Ovary (tissue), 9 donors: ENCODE data around the gene ALOXE3. TPM values are rescaled to one million over a fixed set of nuclear protein-coding genes. Genes with fewer than 3 reads are reported as not detected.

ENCODE experiments used
- DNase-seq, 5 donors: peaks; one replicate each; pipeline ENCODE4 v3.0.0-alpha.2; 2019 to 2020
- H3K27ac ChIP-seq, 2 donors: fragments of 200-600 bp; one replicate each; pipeline versions ENCODE4 v1.5.1 to v1.8.0; 2019 to 2022
- H3K27me3 ChIP-seq: fragments of 200-600 bp; one replicate; pipeline ENCODE4 v1.8.0; 2022
- H3K36me3 ChIP-seq: fragments of 200-600 bp; sonication (generic); one replicate; pipeline ENCODE4 v1.5.1; 2019
- H3K4me1 ChIP-seq: one replicate; pipeline ENCODE4 v1.8.1; 2013; ENCODE audit warnings: mild to moderate bottlenecking, moderate library complexity; ENCODE audit not compliant: insufficient read depth
- H3K4me3 ChIP-seq: fragments of 200-600 bp; sonication (generic); one replicate; pipeline ENCODE4 v1.5.1; 2017
- H3K9me3 ChIP-seq, 2 donors: fragments of 200-600 bp in 1 of 2; sonication (generic) in 1 of 2; one replicate each; pipeline versions ENCODE4 v1.5.1 to v1.8.1; 2013 to 2019; ENCODE audit warnings: mild to moderate bottlenecking in 1 of 2, moderate library complexity in 1 of 2
- EP300 ChIP-seq: sonication (generic); formaldehyde crosslinking; IDR thresholded peaks from one replicate; pipeline ENCODE4 v1.6.1; 2017; ENCODE audit warnings: antibody characterized with exemption
- POLR2A ChIP-seq: fragments of 450-650 bp; IDR thresholded peaks from one replicate; pipeline ENCODE4 v1.6.1; 2017; ENCODE audit warnings: antibody characterized with exemption, mild to moderate bottlenecking, moderate library complexity
- WGBS, 3 donors: extraction: QIAGEN DNeasy Blood & Tissue Kit in 1 of 3; methylation state at CpG; one replicate each; pipeline versions ENCODE4 v1.1.5 to v1.1.7; 2013 to 2017; 5-methylcytosine and 5-hydroxymethylcytosine counted together
- intact Hi-C, 4 donors: fragments of 100-400 bp; cut with DNase I; formaldehyde crosslinking; loops; one replicate each; pipeline versions ENCODE4 v1.11.0 to v1.15.1; 2022 to 2023
- polyA plus RNA-seq, 2 donors: library from polyadenylated mRNA; stranded (reverse); fragments of 200-250 nt in 1 of 2; fragments of 350-450 nt in 1 of 2; fragmentation: Illumina TruSeq in 1 of 2; extraction: RNeasy Lipid Tissue Mini Kit (QIAGEN cat#74804) in 1 of 2; gene quantifications; one replicate each; pipeline ENCODE4 v1.2.3, GENCODE V29; 2013 to 2014
- total RNA-seq, 7 donors: library from RNA; depleted of rRNA in 2 of 7; stranded (reverse); fragments of >200 nt in 2 of 7; fragmentation: NEBNext Ultra II Directional in 3 of 7; extraction: Animal tissue kit (Norgen Biotek cat#: 25700) in 3 of 7; gene quantifications; one replicate each; pipeline versions ENCODE4 v1.1.0 to v1.2.4, GENCODE V29; 2016 to 2023
- TF ChIP-seq, protein P1 (sequence below), 3 donors: fragments of 450-650 bp in 2 of 3; fragments of 200-600 bp in 1 of 3; IDR thresholded peaks; one replicate each; pipeline versions ENCODE4 v1.5.1 to v1.8.0; 2016 to 2022; ENCODE audit warnings: antibody characterized with exemption in 3 of 3, mild to moderate bottlenecking in 1 of 3
- donor health status: DM: no; HTN: no; CAD: no; lungs with moderate emphysema.
- donor health status: DM: no; HTN: no; CAD: no.
- donor health status: Bipolar disorder and iron deficiency.
- donor health status: DM: yes; HTN: yes; CAD: no.
- donor health status: DM: no; HTN: no; CAD: no.
- donor health status: DM: yes; HTN: yes; CAD: no.

ALOXE3 gene
- total and polyA plus RNA-seq, 9 donors = 0.07 TPM; not detected in 8

DNA sequence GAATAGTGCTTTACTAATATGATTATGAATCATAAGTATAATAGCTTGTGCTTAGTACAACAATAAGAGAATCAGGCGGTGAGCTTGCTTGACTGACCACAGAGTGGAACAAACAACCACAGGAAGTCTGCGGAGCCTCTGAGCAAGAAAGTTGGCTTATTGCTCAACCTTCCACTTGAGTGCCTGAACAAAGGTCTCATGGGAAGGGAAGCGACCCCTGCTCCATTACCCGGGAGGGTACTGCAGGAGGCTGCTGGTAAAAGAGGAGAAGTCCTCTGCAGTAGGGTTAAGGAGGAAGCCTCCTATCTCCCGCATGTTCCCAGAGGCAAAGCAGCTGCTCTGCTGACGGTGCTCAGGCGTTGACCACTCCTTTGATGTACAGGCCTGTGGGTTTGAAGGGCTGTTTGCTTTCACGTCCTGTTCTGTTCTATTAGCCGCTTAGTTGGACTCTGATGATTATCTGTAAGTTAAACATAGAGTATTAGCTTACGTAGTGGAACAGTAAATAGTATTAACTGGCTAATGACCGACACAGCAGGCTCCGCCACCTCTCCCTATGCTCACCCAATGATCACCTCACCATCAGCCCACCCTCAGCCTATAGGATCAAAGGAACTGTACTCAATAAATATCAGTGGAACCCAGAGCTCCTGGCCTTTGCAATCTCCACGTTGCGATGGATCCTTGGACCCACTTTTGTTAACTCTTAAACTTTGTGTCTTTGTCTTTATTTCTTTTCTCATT, 61.9 kb downstream of the ALOXE3 start:
- peak in 1 of 5 donors; percentile 8 for DNase-seq
- Histone ChIP-seq H3K4me3 (no peak overlapping the region), H3K27me3 (no peaks in the 10 kb centered on the region), H3K4me1 (no peaks in the 10 kb centered on the region), H3K27ac (no peak overlapping the region), H3K36me3 (no peaks in the 10 kb centered on the region), H3K9me3 (no peaks in the 10 kb centered on the region)
- intact Hi-C loops = loop anchor here in 2 of 4 donors (5.0 to 10.0 kb wide), 3 partner anchors 64 to 312 kb away; no protein-coding TSS in a partner anchor
- WGBS, 3 donors = 35 to 39% (median 37%) methylated on average over 14 of the region's 14 CpGs
- TF ChIP-seq POLR2A = no peak
- TF ChIP-seq, protein P1, sequence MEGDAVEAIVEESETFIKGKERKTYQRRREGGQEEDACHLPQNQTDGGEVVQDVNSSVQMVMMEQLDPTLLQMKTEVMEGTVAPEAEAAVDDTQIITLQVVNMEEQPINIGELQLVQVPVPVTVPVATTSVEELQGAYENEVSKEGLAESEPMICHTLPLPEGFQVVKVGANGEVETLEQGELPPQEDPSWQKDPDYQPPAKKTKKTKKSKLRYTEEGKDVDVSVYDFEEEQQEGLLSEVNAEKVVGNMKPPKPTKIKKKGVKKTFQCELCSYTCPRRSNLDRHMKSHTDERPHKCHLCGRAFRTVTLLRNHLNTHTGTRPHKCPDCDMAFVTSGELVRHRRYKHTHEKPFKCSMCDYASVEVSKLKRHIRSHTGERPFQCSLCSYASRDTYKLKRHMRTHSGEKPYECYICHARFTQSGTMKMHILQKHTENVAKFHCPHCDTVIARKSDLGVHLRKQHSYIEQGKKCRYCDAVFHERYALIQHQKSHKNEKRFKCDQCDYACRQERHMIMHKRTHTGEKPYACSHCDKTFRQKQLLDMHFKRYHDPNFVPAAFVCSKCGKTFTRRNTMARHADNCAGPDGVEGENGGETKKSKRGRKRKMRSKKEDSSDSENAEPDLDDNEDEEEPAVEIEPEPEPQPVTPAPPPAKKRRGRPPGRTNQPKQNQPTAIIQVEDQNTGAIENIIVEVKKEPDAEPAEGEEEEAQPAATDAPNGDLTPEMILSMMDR (IDR thresholded peaks at IDR 0.05) = no peak
- no peak for TF ChIP-seq EP300

DNA sequence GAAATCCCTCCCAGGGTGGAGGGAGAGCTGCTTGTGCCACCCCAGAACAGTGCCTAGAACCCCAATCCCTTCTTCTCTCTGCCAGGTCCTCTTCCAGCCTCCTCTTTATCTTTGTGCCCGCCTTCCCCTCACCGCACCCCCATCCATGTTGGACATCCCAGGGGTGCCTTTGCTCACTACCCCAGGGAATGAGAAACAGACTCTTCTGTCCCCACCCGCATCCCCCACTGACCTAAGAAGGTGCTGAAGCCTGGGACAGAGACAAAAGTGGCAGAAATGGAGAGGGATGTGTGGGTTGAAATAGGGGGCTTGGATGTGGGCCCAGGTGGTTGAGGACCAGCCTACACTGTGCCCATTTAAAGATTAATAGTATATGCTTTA, 62.5 kb downstream of the ALOXE3 start:
- H3K9me3 ChIP-seq = no peaks in the 10 kb centered on the region
- WGBS, 3 donors = 84 to 88% (median 88%) methylated on average over 3 of the region's 3 CpGs
- H3K27ac ChIP-seq = no peak overlapping the region
- H3K36me3 ChIP-seq = no peaks in the 10 kb centered on the region
- intact Hi-C loops = loop anchor here in 2 of 4 donors (5.0 to 10.0 kb wide), 3 partner anchors 64 to 311 kb away; no protein-coding TSS in a partner anchor
- TF ChIP-seq POLR2A (no peak), EP300 (no peak)
- TF ChIP-seq, protein P1 (IDR thresholded peaks at IDR 0.05) = no peak
- no peak overlapping the region for H3K4me3 ChIP-seq
- H3K4me1 ChIP-seq = no peaks in the 10 kb centered on the region
- no peaks in the 10 kb centered on the region for H3K27me3 ChIP-seq
- DNase-seq = peak in 1 of 5 donors; percentile 7

DNA sequence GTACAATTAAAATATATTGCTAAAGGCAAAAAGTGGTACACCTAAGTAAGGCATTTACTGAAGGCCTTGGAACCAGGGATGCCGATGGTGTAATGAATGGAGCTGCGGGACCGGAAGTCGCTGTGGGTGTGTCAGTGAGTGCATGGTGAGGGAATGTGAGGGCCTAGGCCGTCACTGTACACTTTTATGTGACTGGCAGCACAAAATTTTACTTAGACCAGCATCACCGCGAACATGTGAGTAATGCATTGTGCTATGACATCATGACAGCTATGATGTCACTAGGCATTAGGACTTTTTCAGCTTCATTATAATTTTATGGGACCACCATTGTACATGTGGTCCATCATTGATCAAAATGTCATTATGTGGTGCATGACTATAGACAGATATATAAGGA, 64.7 kb downstream of the ALOXE3 start:
- TF ChIP-seq, protein P1 (IDR thresholded peaks at IDR 0.05) = no peak
- TF ChIP-seq POLR2A = no peak
- TF ChIP-seq EP300 = no peak
- no peak for DNase-seq
- intact Hi-C loops = loop anchor here in 2 of 4 donors (10.0 kb wide), 1 partner anchor 309 kb away; no protein-coding TSS in a partner anchor

DNA sequence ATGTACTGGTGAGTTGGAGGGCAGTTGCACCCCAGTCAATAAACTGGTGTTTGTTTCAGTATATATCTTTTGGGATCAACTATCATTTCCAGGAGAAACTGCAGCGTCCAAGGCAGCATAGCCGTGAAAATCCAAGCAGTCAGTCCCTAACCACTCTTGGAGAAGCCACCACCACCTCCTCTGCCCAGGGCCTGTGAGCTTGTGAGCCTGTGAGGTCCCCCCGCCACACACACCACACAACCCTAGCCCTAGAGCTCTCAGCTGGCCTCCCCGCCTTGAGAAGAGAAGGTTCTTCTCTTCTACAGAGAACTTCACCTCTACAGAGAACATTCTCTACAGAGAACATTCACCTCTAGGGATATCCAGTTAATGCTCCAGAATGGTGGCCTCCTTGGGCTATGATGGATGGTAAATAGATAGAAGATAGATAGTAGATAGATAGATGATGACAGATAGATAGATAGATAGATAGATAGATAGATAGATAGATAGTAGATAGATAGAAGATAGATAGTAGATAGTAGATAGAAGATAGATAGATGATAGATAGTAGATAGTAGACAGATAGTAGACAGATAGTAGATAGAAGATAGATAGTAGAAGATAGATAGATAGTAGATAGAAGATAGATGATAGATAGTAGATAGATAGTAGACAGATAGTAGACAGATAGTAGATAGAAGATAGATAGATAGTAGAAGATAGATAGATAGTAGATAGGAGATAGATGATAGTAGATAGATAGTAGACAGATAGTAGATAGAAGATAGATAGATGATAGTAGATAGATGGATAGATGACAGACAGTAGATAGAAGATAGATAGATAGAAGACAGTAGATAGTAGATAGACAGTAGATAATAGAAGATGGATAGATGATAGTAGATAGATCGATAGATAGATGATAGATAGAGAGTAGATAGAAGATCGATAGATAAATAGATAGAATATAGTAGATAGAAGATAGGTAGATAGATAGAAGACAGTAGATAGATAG, 65.8 kb downstream of the ALOXE3 start:
- no peaks in the 10 kb centered on the region for H3K9me3 ChIP-seq
- DNase-seq = no peak
- TF ChIP-seq, protein P1 (IDR thresholded peaks at IDR 0.05) = no peak
- TF ChIP-seq POLR2A (no peak), EP300 (no peak)
- no peak overlapping the region for H3K27ac ChIP-seq
- 86 to 88% (median 87%) methylated on average over 6 of the region's 6 CpGs for WGBS, 3 donors
- H3K4me3 ChIP-seq = no peak overlapping the region
- H3K27me3 ChIP-seq = no peaks in the 10 kb centered on the region
- intact Hi-C loops = loop anchor here in 2 of 4 donors (10.0 kb wide), 1 partner anchor 308 kb away; no protein-coding TSS in a partner anchor
- H3K36me3 ChIP-seq = no peaks in the 10 kb centered on the region
- H3K4me1 ChIP-seq = no peaks in the 10 kb centered on the region

More for the DNA sequence above, 64.7 kb downstream of the ALOXE3 start:
- Histone ChIP-seq H3K4me3 (no peak overlapping the region), H3K27me3 (no peaks in the 10 kb centered on the region), H3K27ac (no peak overlapping the region), H3K4me1 (no peaks in the 10 kb centered on the region), H3K36me3 (no peaks in the 10 kb centered on the region), H3K9me3 (no peaks in the 10 kb centered on the region)
- 88 to 93% (median 90%) methylated on average over 7 of the region's 7 CpGs for WGBS, 3 donors
